GM12878 (cell line): Measurements from ENCODE around the gene RNF167. TPM values are rescaled to one million over a fixed set of nuclear protein-coding genes. Genes with fewer than 3 reads are reported as not detected.
A peak's percentile ranks its signal among the peaks of the same experiment; 100 is the strongest.

Experiments
- ATAC-seq: fragments of 200-7000 bp; cut with Tn5 transposase; 3 replicates; pipeline ENCODE4 v1.9.1; 2020; ENCODE audit warnings: mild to moderate bottlenecking, moderate library complexity
- BruUV-seq: library from RNA; stranded (reverse); fragments of 400-500 nt; replicated peaks from 2 replicates; lab custom pipeline; 2021; lab: Mats Ljungman, UMichigan
- CTCF ChIA-PET: fragments of 300-600 bp; sonication (Branson Sonifier 250); formaldehyde crosslinking; extraction: SDS; loops from one replicate; lab custom pipeline; 2021; ENCODE audit warnings: inconsistent platforms; lab: Yijun Ruan, JAX
- POLR2A ChIA-PET: fragments of 350-600 bp; formaldehyde crosslinking; extraction: SDS; loops from one replicate; lab custom pipeline; 2021; ENCODE audit warnings: inconsistent platforms; lab: Charles Lee
- RAD21 ChIA-PET: fragments of 300-600 bp; sonication (Branson Sonifier 250); formaldehyde crosslinking; loops from one replicate; lab custom pipeline; 2023; ENCODE audit warnings: antibody characterized with exemption; ENCODE audit not compliant: unreplicated experiment; lab: Charles Lee
- SMC1A ChIA-PET: fragments of 300-600 bp; sonication (Branson Sonifier 250); formaldehyde crosslinking; loops from one replicate; lab custom pipeline; 2023; ENCODE audit not compliant: unreplicated experiment, uncharacterized antibody; lab: Charles Lee
- DNase-seq: peaks from one replicate; pipeline ENCODE4 v3.0.0-alpha.2; 2011; ENCODE audit warnings: low read depth, low spot score
- FAIRE-seq: peaks from 3 replicates; lab custom pipeline; 2011; peaks lifted over from hg19 to GRCh38; lab: Jason Lieb, UNC
- H2AFZ ChIP-seq: 2 replicates; pipeline ENCODE4 v1.6.0; 2011; ENCODE audit warnings: low read depth, low read length, control low read depth; ENCODE audit not compliant: control insufficient read depth
- H3K27ac ChIP-seq: 2 replicates; pipeline ENCODE4 v1.5.1; 2011; ENCODE audit warnings: control low read depth; ENCODE audit not compliant: control insufficient read depth, insufficient read depth
- H3K27me3 ChIP-seq, 2 experiments: replicated peaks in 1 of 2; 2 replicates each; pipeline versions ENCODE4 v1.6.0 to v1.6.1; 2011; ENCODE audit warnings: low read length in 1 of 2; ENCODE audit not compliant: control insufficient read depth in 2 of 2, insufficient read depth in 2 of 2
- H3K36me3 ChIP-seq, 2 experiments: 2 replicates each; pipeline ENCODE4 v1.5.1; 2011; ENCODE audit warnings: low read length in 1 of 2; ENCODE audit not compliant: control insufficient read depth in 2 of 2, insufficient read depth in 2 of 2
- H3K4me1 ChIP-seq: 2 replicates; pipeline ENCODE4 v1.6.1; 2011; ENCODE audit warnings: mild to moderate bottlenecking, low read length, moderate library complexity, mixed read lengths; ENCODE audit not compliant: control insufficient read depth, insufficient read depth
- H3K4me2 ChIP-seq: 2 replicates; pipeline ENCODE4 v1.6.0; 2011; ENCODE audit warnings: control low read depth; ENCODE audit not compliant: control insufficient read depth, insufficient read depth
- H3K4me3 ChIP-seq: fragments of 200-600 bp; sonication (generic); 2 replicates; pipeline ENCODE4 v1.5.1; 2016
- H3K79me2 ChIP-seq: 2 replicates; pipeline ENCODE4 v1.6.0; 2011; ENCODE audit warnings: low read length; ENCODE audit not compliant: control insufficient read depth, insufficient read depth
- H3K9ac ChIP-seq: 2 replicates; pipeline ENCODE4 v1.8.0; 2011; ENCODE audit warnings: low read length, control low read depth, mixed read lengths; ENCODE audit not compliant: control insufficient read depth, insufficient read depth
- H3K9me3 ChIP-seq: replicated peaks from 3 replicates; pipeline ENCODE4 v1.5.1; 2011; ENCODE audit warnings: mild to moderate bottlenecking, low read length; ENCODE audit not compliant: control insufficient read depth, insufficient read depth
- H4K20me1 ChIP-seq: 2 replicates; pipeline ENCODE4 v1.6.0; 2011; ENCODE audit not compliant: control insufficient read depth, insufficient read depth
- BACH1 ChIP-seq: fragments of 450-650 bp; IDR thresholded peaks from 2 replicates; pipeline ENCODE4 v1.6.1; 2017; ENCODE audit warnings: mild to moderate bottlenecking, borderline replicate concordance
- BHLHE40 ChIP-seq, 2 experiments: fragments of 450-650 bp in 1 of 2; IDR thresholded peaks; 2 replicates each; pipeline ENCODE4 v1.6.1; 2011 to 2017; ENCODE audit warnings: low read depth in 2 of 2, borderline replicate concordance in 1 of 2, improper control_type of control experiment in 1 of 2, low read length in 1 of 2, mild to moderate bottlenecking in 1 of 2
- CHD4 ChIP-seq: fragments of 200-600 bp; sonication (generic); IDR thresholded peaks from 2 replicates; pipeline ENCODE4 v1.6.1; 2016; ENCODE audit warnings: mild to moderate bottlenecking
- EED ChIP-seq: sonication (generic); IDR thresholded peaks from 2 replicates; pipeline ENCODE4 v1.6.1; 2016; ENCODE audit warnings: antibody characterized with exemption, low read depth
- GATAD2B ChIP-seq: fragments of 450-650 bp; conservative IDR thresholded peaks from 2 replicates; pipeline ENCODE4 v1.6.1; 2017; ENCODE audit warnings: low read depth, mild to moderate bottlenecking, moderate library complexity
- MXI1 ChIP-seq: fragments of 150-350 bp; IDR thresholded peaks from 2 replicates; pipeline ENCODE4 v1.6.1; 2011; ENCODE audit warnings: low read depth, mild to moderate bottlenecking, inconsistent platforms, low read length, improper control_type of control experiment
- NKRF ChIP-seq: fragments of 450-650 bp; conservative IDR thresholded peaks from 2 replicates; pipeline ENCODE4 v1.6.1; 2017; ENCODE audit warnings: mild to moderate bottlenecking, moderate library complexity
- NR2C1 ChIP-seq: fragments of 450-650 bp; IDR thresholded peaks from 2 replicates; pipeline ENCODE4 v1.6.1; 2017; ENCODE audit warnings: antibody characterized with exemption, mild to moderate bottlenecking, moderate library complexity
- NR2F1 ChIP-seq: fragments of 450-650 bp; conservative IDR thresholded peaks from 2 replicates; pipeline ENCODE4 v1.6.1; 2017; ENCODE audit warnings: mild to moderate bottlenecking
- POLR2AphosphoS5 ChIP-seq: IDR thresholded peaks from 2 replicates; pipeline ENCODE4 v1.6.1; 2011; ENCODE audit warnings: mild to moderate bottlenecking, low read length, inconsistent platforms
- RB1 ChIP-seq: fragments of 450-650 bp; formaldehyde crosslinking; IDR thresholded peaks from 2 replicates; pipeline ENCODE4 v1.6.1; 2017; ENCODE audit warnings: mild to moderate bottlenecking, borderline replicate concordance
- RELA ChIP-seq: fragments of 450-650 bp; IDR thresholded peaks from 2 replicates; pipeline ENCODE4 v1.8.0; 2014; ENCODE audit warnings: borderline replicate concordance; ENCODE audit not compliant: partially characterized antibody
- TAF1 ChIP-seq: IDR thresholded peaks from 2 replicates; pipeline ENCODE4 v1.6.1; 2011; ENCODE audit warnings: mild to moderate bottlenecking, low read depth, low read length, borderline replicate concordance
- TARDBP ChIP-seq: IDR thresholded peaks from 2 replicates; pipeline ENCODE4 v1.6.1; 2016; ENCODE audit warnings: borderline replicate concordance
- TCF12 ChIP-seq: IDR thresholded peaks from 2 replicates; pipeline ENCODE4 v1.6.1; 2011; ENCODE audit warnings: low read depth, mild to moderate bottlenecking, low read length
- YY1 ChIP-seq: IDR thresholded peaks from 2 replicates; pipeline ENCODE4 v1.6.1; 2011; ENCODE audit warnings: low read depth, mild to moderate bottlenecking, low read length
- ZNF687 ChIP-seq: fragments of 450-650 bp; IDR thresholded peaks from 2 replicates; pipeline ENCODE4 v1.6.1; 2017; ENCODE audit warnings: mild to moderate bottlenecking, moderate library complexity
- ZSCAN29 ChIP-seq: fragments of 450-650 bp; IDR thresholded peaks from 2 replicates; pipeline ENCODE4 v1.6.1; 2017; ENCODE audit warnings: mild to moderate bottlenecking, moderate library complexity
- WGBS: methylation state at CpG from one replicate; pipeline ENCODE4 v1.1.6; 2016; ENCODE audit warnings: low lambda C conversion rate; ENCODE audit not compliant: insufficient replicate concordance, insufficient coverage; ENCODE audit errors: missing lambda C conversion rate; 5-methylcytosine and 5-hydroxymethylcytosine counted together
- in situ Hi-C: fragments of 300-500 bp; cut with MboI; formaldehyde crosslinking; loops from 9 replicates; pipeline ENCODE4 v1.14.3; 2018; ENCODE audit warnings: mixed read lengths
- intact Hi-C: fragments of 100-400 bp; cut with micrococcal nuclease; formaldehyde crosslinking; loops from one replicate; pipeline ENCODE4 v1.14.2; 2022; ENCODE audit not compliant: unreplicated experiment
- polyA plus RNA-seq, 11 experiments: library from polyadenylated mRNA; depleted of rRNA in 4 of 11; unstranded in 6 of 11; stranded (reverse) in 5 of 11; fragments of >200 nt; fragmentation: Nextera tagmentation in 4 of 11; fragmentation: Illumina TruSeq in 1 of 11; extraction: Ambion mirVana in 4 of 11; extraction: Trizol in 1 of 11; gene quantifications; 1 replicate in 1 of 11; 2 replicates in 10 of 11; pipeline versions ENCODE4 v1.2.1 to v1.2.3, GENCODE V29; 2011 to 2016; ENCODE audit warnings: inconsistent platforms in 2 of 11, missing spikeins in 2 of 11, low read depth in 1 of 11
- total RNA-seq, 4 experiments: library from RNA; depleted of rRNA in 3 of 4; stranded (reverse); fragments of >200 nt in 3 of 4; fragmentation: Illumina TruSeq in 1 of 4; extraction: Trizol in 1 of 4; gene quantifications; 2 replicates each; pipeline versions ENCODE4 v1.2.1 to v1.2.3, GENCODE V29; 2013 to 2021

RNF167 gene
- total and polyA plus RNA-seq, 10 of the 15 experiments (the other 5 are each of a cell fraction or from before 2014, with no cell fraction given) = 33.6 to 147 (median 57.6) TPM

GRCh38 chr17:4948931-4949320 is 8.9 kb downstream of the RNF167 start:
- under 1% methylated on average over 38 of the region's 40 CpGs for WGBS
- in situ Hi-C loops = no loop called here
- peak overlapping the region; percentile 96 for H3K4me3 ChIP-seq
- no peaks in the 10 kb centered on the region for H3K27me3 ChIP-seq
- CTCF ChIA-PET = interaction anchor here (3.3 kb wide), 1 partner anchor 18 kb away, joined by 13 read pairs; the partner anchor contains the start of gene SPAG7
- SMC1A ChIA-PET = interaction anchor here (0.9 to 7.1 kb wide), 3 partner anchors 18 to 113 kb away, joined by 3 to 50 read pairs (median 3); partner anchors contain the start of gene SPAG7
- H3K9ac ChIP-seq = peak overlapping the region; percentile 83
- RAD21 ChIA-PET = interaction anchor here (0.9 to 9.8 kb wide), 3 partner anchors 9 to 40 kb away, joined by 4 to 73 read pairs (median 12); partner anchors contain the start of genes RNF167, SLC25A11 and SPAG7
- H3K9me3 ChIP-seq = no peaks in the 10 kb centered on the region
- peak overlapping the region; percentile 85 for H3K27ac ChIP-seq
- H3K4me1 ChIP-seq = peaks cover 33% of the 10 kb centered on the region
- intact Hi-C loops = loop anchor here (1.0 to 2.0 kb wide), 2 partner anchors 18 to 48 kb away; partner anchors contain the start of genes INCA1, KIF1C and SPAG7
- BruUV-seq = no TSS peak
- POLR2A ChIA-PET = interaction anchor here (1.0 to 17.5 kb wide), 3 partner anchors 9 to 79 kb away, joined by 4 to 272 read pairs (median 28); partner anchors contain the start of genes RNF167, SLC25A11 and SPAG7
- peak overlapping the region; percentile 80 for H3K4me2 ChIP-seq
- peaks cover 10 to 12% of the 10 kb centered on the region in 2 experiments for H3K36me3 ChIP-seq
- peak overlapping the region; percentile 63 for H2AFZ ChIP-seq
- ATAC-seq (peak; percentile 51), DNase-seq (no peak), FAIRE-seq (peak; percentile 72)
- peaks cover 59% of the 10 kb centered on the region for H3K79me2 ChIP-seq
- peaks cover 5% of the 10 kb centered on the region for H4K20me1 ChIP-seq
- TF ChIP-seq BHLHE40 (IDR thresholded peaks at IDR 0.05; ENCODE audit: borderline replicate concordance in 1 of 2, low read depth in 2 of 2, low read length in 1 of 2) (peak; percentile 22 to 88; a peak in 2 of 4 replicates), GATAD2B (peak; percentile 30; the same call in 1 of the 2 replicates), NKRF (peak; percentile 51), RELA (peak; percentile 31), CHD4 (no peak), TAF1 (peak; percentile 68; the same call in 1 of the 2 replicates), RB1 (peak; percentile 52; the same call in 1 of the 2 replicates), EED (no peak), MXI1 (0 out of 2 replicates have a peak, but pooled peaks have one; percentile 14), ZSCAN29 (peak; percentile 72), NR2C1 (no peak), TCF12 (0 out of 2 replicates have a peak, but pooled peaks have one; percentile 2), YY1 (0 out of 2 replicates have a peak, but pooled peaks have one; percentile 29), ZNF687 (no peak), POLR2AphosphoS5 (peak; percentile 61), TARDBP (peak; percentile 14; the same call in 1 of the 2 replicates), BACH1 (peak; percentile 80), NR2F1 (peak; percentile 65; the same call in 1 of the 2 replicates)
